Epithelial cell of prostate (primary cell): ENCODE results near the gene SPATS2.
"Not testable (repeated sequence)": the region's sequence is repeated elsewhere in the genome, so short reads cannot be mapped to it uniquely, and the experiment has no call there.

Experiments used
- DNase-seq: peaks from one replicate; pipeline ENCODE4 v3.0.0-alpha.2; 2011; ENCODE audit warnings: low read depth, low spot score
- H3K27ac ChIP-seq: fragments of 450-650 bp; 2 replicates; pipeline ENCODE4 v1.5.1; 2017; ENCODE audit warnings: mild to moderate bottlenecking

Gene SPATS2

DNA sequence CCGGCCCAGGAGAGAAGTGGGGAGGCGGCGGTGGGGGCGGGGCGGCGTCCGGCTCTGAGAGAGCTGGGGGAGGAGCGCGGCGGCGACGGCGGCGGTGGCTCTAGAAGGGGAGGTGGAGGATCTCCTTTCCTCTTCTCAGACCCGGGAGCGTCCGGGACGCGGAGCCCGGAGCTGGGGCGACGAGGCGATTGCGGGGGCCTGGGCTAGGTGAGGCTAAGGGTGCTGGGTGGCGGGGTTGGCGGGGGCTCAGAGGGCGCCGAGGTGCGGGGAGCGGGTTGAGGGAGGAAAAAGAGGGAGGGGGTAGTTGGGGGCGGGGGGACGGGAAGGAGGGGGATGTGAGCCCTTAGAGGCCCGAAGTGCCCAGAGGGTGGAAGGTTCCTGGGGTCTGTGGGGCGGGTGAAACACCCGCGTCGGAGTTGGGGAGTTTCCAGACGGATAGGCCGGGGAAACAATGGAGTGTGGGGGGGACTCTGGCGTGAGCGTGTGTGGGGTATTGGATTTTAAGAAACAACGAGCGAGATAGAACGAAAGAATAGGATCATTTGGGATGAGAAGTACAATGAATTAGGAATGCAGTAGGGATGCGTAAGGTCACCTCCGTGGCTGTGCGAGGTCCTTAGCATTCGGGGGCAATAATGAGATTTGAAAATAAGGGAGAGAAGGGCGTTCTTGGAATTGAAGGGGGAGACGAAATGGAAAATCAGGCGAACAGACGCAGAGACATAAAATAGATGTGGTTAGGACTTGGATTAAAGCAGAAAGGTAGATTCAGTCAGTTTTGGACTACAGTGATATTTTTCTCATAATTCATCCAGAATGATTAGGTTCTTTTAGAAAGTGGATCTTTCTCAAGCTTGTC is at the start of gene SPATS2:
SPATS2 (plus strand) TSS at position 82 of the 859 bp plus-strand sequence. CDS start 93,551 bp downstream, outside the sequence.
- DNase-seq = no peak

DNA sequence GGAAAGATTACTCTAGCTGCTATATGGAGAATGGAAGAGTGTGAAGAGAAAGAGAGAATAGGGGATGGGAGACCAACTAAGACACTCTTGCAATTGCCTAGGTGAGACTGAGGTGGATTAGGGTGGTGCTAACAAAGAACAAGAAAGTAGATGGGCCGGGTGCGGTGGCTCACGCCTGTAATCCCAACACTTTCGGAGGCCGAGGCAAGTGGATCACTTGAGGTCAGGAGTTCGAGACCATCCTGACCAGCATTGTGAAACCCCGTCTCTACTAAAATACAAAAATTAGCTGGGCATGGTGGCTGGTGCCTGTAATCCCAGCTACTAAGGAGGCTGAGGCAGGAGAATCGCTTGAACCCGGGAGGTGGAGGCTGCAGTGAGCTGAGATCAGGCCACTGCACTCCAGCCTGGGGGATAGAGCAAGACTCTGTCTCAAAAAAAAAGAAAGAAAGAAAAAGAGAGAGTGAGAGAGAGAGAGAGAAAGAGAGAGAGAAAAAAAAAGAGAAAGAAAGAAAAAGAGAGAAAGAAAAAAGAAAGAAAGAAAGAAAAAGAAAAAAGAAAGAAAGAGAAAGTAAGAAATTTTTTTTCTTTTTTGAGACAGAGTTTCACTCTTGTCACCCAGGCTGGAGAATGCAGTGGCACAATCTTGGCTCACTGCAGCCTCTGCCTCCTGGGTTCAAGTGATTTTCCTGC is 46.7 kb upstream of the SPATS2 start:
- not testable (repeated sequence) for H3K27ac ChIP-seq, DNase-seq

More for the DNA sequence above, at the start of gene SPATS2:
- peak within 1 kb of the TSS; percentile 84 for H3K27ac ChIP-seq

DNA sequence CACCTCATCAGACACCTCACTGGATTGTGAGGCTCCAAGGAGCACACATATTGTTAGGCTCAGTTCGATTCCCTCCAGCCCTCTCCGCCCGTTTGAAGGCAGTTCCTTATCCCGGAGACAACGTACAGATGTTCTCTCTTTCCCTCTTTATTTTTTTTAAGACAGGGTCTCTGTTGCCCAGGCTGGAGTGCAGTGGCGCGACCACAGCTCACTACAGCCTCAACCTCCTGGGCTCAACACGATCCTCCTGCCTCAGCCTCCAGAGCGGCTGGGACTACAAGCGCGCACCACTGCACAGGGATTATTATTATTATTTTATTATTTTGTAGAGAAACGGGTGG is 44.9 kb upstream of the SPATS2 start:
- no peak for DNase-seq
- peak overlapping the region; percentile 35 for H3K27ac ChIP-seq

DNA sequence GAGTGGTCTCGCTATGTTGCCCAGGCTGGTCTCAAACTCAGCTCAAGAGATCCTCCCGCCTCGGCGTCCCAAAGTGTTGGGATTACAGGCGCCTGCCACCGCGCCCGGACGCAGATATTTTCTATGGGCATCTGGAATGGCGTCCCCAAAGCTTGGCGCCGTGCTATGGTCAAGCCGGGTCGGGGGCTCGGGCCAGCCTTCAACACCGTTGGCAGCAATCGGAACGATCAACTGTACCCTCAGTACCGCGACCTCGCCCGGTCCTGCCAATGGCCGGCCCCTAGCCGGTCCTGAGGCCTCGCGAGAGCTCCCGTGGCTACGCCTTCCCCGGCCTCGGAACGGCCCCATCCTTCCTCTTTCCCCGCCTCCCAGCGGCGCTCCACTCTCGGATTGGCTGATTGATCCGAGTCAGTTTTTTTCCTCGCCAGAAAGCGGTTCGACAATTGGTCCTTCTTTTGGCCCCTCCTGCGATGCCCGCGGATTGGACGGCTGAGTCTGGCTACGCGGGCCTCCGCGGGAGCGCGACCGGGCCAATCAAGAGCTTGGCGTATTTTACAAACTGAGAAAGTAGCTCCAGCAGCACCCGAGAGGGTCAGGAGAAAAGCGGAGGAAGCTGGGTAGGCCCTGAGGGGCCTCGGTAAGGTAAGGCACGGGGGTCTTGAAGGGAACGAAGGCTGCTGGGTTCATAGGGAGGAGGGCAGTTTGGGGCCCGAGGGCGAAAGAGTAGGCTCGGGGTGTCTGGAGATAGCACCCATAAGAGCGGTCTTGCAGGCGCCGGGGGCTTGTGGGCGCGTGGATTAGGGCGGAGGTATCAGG is 44.3 kb upstream of the SPATS2 start, which contains the start of gene TROAP:
TROAP (plus strand) TSS at position 548 of the 816 bp plus-strand sequence. CDS start 354 bp downstream, outside the sequence.
- DNase-seq = peak; percentile 89
- peak within 1 kb of the TSS; percentile 35 for H3K27ac ChIP-seq

DNA sequence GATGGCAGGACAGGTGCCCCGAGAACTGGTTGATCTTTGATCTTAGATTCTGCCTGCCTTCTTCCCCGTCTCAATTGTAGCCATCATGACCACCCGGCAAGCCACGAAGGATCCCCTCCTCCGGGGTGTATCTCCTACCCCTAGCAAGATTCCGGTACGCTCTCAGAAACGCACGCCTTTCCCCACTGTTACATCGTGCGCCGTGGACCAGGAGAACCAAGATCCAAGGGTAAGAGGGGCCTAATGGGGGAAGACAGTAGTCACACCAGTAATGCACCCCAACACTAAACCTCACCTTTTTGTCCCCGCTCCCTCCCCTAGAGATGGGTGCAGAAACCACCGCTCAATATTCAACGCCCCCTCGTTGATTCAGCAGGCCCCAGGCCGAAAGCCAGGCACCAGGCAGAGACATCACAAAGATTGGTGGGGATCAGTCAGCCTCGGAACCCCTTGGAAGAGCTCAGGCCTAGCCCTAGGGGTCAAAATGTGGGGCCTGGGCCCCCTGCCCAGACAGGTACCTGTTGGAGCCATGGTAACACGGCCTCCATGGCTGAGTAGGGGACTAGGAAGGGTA is 43.7 kb upstream of the SPATS2 start:
- no peak for DNase-seq
- no peak overlapping the region for H3K27ac ChIP-seq

DNA sequence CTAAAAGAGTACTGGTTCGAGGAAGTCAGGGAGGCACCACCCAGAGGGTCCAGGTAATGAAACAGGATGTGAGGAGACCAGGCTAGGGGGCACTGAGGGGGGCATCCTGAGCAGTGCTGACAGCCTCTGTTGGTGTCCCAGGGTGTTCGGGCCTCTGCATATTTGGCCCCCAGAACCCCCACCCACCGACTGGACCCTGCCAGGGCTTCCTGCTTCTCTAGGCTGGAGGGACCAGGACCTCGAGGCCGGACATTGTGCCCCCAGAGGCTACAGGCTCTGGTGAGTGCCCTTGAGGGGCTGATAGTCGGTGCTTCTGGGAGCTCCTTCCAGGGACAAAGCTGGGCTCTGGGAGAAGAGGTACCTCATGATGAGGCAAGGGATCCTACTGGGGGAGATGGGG is 41.7 kb upstream of the SPATS2 start:
- no peak for DNase-seq
- no peak overlapping the region for H3K27ac ChIP-seq

DNA sequence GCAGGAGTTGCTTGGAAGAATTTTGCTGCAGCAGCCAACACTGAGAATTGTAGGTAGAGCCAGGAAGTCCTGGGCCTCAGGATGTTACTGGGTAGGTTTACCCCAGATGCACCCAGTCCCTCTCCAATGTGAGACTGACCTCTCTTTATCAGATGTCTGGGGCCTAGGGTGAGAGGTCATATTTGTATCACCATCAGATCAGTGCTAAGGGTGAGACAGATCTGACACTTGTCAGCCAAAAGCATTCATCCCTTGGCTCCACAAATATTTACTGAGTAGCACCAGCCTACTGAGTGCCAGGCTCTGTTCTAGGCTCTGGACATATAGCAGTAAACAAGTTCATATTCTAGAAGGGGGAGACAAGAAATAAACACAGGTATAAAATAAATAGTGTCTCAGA is 39.9 kb upstream of the SPATS2 start:
- H3K27ac ChIP-seq = no peak overlapping the region
- DNase-seq = no peak

DNA sequence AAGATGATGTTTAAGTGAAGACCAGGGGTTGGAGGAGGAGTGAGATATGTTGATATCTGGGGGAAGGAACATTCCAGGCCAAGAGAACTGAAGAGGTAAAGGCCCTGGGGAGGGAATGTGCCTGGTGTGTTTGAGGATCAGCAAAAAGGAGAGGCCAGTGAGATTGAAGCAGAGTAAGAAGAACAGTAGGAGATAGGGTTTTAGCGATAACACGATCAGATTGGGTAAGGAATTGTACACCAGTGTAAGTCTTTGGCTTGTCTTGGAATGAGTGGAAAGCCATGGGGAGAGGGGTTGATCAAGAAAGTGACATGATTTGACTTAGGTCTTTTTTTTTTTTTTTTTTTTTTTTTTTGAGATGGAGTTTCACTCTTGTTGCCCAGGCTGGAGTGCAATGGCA is 39.4 kb upstream of the SPATS2 start:
- H3K27ac ChIP-seq = no peak overlapping the region
- DNase-seq = no peak

DNA sequence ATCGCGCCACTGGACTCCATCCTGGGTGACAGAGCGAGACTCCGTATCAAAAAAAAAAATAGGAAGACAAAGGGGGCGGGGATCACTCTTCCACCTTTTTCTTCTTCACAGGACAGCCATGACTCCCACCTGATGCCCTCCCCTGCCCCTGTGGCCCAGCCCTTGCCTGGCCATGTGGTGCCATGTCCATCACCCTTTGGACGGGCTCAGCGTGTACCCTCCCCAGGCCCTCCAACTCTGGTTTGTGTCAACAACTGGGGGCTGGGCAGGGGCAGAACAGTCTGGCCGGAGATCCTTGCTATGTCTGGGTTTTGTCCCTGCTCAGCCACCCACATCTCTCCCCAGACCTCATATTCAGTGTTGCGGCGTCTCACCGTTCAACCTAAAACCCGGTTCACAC is 38.4 kb upstream of the SPATS2 start:
- no peak overlapping the region for H3K27ac ChIP-seq
- DNase-seq = no peak

DNA sequence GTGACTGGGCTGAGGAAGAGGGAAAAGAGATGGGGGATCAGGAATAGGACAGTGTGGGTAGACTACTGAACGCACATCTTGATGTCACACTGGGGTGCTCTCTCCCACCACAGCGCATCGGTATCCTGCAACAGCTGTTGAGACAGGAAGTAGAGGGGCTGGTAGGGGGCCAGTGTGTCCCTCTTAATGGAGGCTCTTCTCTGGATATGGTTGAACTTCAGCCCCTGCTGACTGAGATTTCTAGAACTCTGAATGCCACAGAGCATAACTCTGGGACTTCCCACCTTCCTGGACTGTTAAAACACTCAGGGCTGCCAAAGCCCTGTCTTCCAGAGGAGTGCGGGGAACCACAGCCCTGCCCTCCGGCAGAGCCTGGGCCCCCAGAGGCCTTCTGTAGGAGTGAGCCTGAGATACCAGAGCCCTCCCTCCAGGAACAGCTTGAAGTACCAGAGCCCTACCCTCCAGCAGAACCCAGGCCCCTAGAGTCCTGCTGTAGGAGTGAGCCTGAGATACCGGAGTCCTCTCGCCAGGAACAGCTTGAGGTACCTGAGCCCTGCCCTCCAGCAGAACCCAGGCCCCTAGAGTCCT is 37.1 kb upstream of the SPATS2 start:
- no peak overlapping the region for H3K27ac ChIP-seq
- no peak for DNase-seq

DNA sequence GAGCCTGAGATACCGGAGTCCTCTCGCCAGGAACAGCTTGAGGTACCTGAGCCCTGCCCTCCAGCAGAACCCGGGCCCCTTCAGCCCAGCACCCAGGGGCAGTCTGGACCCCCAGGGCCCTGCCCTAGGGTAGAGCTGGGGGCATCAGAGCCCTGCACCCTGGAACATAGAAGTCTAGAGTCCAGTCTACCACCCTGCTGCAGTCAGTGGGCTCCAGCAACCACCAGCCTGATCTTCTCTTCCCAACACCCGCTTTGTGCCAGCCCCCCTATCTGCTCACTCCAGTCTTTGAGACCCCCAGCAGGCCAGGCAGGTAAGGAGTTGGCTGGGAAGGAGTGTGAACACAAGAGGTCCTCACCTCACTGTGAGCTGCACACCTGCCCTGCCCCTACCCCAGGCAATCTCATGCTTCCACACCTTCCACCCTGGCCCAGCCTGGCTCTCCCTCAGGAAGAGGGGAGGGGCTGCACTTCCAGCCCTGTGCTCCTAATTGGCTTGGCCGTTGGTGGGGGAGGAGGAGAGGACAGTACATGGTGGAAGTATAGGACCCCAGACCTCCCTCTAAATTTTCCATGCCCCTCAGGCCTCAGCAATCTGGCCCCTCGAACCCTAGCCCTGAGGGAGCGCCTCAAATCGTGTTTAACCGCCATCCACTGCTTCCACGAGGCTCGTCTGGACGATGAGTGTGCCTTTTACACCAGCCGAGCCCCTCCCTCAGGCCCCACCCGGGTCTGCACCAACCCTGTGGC is 36.5 kb upstream of the SPATS2 start:
- DNase-seq = no peak

DNA sequence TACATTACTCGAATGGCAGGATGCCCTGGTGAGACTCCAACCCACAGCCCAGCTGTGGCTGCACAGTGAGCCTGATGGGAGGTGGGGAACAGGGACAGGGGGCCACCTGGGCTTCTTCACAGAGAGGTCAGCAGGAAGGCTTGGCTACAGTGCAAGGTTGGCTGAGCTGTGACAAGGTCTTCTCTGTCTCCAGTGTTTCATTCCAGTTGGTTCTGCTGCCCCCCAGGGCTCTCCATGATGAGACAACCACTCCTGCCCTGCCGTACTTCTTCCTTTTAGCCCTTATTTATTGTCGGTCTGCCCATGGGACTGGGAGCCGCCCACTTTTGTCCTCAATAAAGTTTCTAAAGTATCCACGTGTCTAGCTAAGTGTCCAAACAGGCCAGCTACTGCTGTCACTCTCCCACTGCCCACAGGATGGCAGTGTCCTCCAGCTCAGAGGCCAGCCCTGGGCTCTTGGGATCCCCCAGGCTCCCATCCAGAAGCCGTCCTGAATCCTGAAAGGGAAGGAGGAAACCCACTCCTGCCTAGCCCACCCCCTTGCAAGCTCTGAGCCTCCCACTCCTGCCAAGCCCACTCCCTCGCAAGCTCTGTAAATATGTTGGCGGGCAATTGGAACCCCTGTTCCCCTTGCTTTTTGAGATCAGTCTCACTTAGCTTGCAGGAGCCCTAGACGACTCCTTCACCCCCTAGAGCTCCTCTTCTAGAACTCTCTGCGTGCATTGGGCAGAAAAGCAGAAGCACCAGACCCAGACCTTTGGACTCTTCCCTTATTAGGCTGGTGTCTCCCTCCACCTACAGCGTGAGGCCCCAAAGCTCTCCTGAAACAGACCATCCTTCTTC is 35.7 kb upstream of the SPATS2 start:
- no peak overlapping the region for H3K27ac ChIP-seq
- DNase-seq = no peak

More for the DNA sequence above, 36.5 kb upstream of the SPATS2 start:
- H3K27ac ChIP-seq = no peak overlapping the region

DNA sequence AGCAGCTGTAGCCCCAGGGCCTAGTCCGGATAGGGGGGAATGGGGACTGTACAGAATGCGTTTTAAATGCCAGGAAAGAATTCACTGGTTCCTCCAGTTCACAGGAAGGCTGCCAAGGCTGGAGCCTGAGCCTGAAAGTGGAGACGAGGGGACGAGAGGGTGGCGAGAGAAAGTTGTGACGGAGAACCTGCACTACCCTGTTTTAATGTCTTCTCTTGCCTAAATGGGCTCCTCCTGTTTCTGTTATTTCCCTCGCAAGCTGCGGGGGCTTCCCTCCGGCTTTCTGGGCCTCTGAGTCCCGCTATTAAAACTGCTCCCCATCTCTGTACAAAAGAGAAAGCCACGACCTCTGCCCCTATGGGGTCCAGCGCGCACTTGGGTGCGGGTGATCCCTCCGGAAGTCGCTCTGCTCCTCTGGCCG is 34.8 kb upstream of the SPATS2 start:
- DNase-seq = no peak
- no peak overlapping the region for H3K27ac ChIP-seq

DNA sequence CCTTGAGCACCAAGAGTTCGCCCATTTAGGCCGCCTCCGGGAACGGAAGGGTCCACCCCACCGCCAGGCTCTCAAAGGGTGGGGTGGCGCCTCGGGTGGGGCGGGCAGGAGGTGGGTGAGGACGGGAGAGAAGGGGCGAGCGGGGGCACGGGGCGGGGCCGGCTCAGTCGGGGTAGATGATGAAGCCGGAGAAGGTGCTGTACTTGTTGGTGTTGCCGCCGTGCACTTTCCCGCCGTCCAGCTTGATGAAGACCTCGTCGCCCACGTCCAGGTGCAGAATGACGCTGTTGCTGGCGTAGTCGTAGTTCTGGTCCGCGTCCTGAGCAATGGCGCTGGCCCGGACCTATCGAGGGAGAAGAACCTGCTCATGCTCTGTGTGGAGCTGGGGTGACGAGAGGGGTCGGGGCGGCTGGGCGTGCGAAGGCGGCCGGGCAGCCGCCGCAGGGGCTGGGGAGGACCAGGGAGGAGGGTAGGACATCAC is 34.3 kb upstream of the SPATS2 start:
- no peak overlapping the region for H3K27ac ChIP-seq
- no peak for DNase-seq

DNA sequence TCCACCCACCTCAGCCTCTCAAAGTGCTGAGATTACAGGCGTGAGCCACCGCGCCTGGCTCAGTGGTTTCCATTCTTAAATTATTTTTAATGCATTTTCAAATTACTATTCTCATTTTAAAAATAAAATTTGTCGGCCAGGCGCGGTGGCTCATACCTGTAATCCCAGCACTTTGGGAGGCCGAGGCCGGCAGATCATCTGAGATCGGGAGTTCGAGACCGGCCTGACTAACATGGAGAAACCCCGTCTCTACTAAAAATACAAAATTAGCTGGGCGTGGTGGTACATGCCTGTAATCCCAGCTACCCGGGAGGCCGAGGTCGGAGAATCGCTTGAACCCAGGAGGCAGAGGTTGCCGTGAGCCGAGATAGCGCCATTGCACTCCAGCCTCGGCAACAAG is 33.5 kb upstream of the SPATS2 start:
- not testable (repeated sequence) for H3K27ac ChIP-seq, DNase-seq

DNA sequence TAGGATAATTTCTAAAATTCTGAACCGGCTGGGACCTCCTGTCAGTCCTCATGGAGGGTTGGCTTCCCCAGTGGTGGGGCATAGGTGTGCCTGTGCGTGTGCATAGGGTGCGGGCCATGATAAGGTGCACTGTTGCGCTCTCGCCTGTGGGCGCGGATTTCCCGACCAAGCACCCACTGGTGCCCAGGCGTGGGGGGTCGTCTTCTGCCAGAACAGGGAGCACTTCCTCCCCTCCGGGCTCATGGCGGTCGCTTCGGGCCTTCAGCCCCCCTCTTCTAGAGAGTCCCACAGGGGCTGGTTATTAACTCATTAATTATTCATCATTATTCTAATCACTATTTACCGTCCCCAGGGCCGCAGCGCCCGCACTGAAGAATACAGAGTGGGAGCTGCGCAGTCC is 33.0 kb upstream of the SPATS2 start:
- DNase-seq = no peak
- no peak overlapping the region for H3K27ac ChIP-seq

DNA sequence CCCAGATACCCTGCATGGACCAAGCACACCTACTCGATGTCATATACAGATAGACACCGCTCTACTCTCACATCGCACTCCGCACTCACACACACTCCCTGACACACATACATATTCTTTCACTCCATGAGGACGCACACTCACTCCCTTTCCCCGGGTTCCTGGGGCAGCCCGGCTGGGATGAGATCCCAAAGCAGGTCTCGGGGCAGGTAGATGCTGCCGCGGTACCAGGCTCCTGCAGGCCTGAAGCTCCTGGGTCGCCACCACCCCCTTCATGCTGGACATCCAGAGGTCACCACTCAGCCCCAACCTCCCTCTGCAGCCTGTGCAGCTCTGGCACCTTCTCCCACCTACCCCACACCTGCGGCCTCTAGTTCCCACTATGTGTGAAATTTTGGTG is 32.6 kb upstream of the SPATS2 start:
- DNase-seq = no peak
- H3K27ac ChIP-seq = no peak overlapping the region
